OCI-LY1 (cell line): ENCODE measurements around the gene HBM.

ENCODE experiments used
- CTCF ChIP-seq: fragments of 200-600 bp; sonication (generic), shearing (Covaris generic); IDR thresholded peaks from 2 replicates; pipeline ENCODE4 v1.5.1; 2017; ENCODE audit warnings: mild to moderate bottlenecking, antibody characterized with exemption, low read length, moderate library complexity, mixed read lengths
- EZH2 ChIP-seq: fragments of 200-600 bp; sonication (generic), shearing (Covaris generic); IDR thresholded peaks from 2 replicates; pipeline ENCODE4 v1.8.0; 2017; ENCODE audit warnings: borderline replicate concordance, mixed run types, mild to moderate bottlenecking, antibody characterized with exemption, low read length, moderate library complexity, mixed read lengths

DNA sequence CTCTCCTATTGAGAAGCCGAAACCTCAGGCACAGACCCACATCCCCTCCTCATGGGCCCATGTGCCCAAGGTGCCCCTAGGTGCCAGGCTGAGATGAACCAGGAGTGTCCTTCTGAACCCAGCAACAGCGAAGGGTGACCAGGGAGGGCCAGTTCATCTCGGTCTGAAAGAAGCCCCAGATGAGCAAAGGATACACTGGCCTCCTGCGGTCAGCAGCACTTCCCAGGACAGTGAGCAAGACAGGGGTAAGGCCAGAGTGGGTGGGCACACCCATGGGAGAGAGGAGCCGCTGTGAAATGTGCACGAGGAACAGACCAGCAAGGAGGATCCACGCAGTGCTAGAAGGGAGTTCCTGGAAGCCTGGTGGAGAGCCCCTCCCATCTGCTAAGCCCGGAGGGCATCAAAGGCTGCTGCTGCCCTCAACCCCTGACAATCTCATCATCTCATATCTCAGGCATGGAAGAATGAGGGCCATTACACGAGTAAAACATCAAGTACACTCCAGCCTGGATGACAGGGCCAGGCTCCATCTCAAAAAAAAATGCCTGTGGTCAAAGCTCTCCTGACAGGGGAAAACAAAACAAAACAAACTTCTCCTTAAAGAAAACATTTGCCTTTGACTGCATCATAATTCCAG is 16.6 kb upstream of the HBM start:
- TF ChIP-seq EZH2 (no peak), CTCF (no peak)
